Astrocyte of the cerebellum (primary cell): ENCODE results near the gene FGD2.

Source experiments
- DNase-seq: peaks from one replicate; pipeline ENCODE4 v3.0.0-alpha.2; 2011; ENCODE audit warnings: low read depth
- H3K4me3 ChIP-seq: 2 replicates; pipeline ENCODE4 v1.5.1; 2011; ENCODE audit warnings: mild to moderate bottlenecking, low read depth, low read length, moderate library complexity
- CTCF ChIP-seq: IDR thresholded peaks from 2 replicates; pipeline ENCODE4 v1.5.1; 2012; ENCODE audit warnings: low read length, low read depth, moderate library complexity, mild to moderate bottlenecking; ENCODE audit errors: missing control alignments
- in situ Hi-C: cut with HindIII; loops from 2 replicates; pipeline ENCODE4 v1.10.0; 2017; ENCODE audit warnings: low sequenced_read_pairs

Gene FGD2

GRCh38 chr6:37006793-37007339 lies 1.4 kb downstream of the FGD2 start:
- TF ChIP-seq CTCF: no peak
- no peak overlapping the region for H3K4me3 ChIP-seq
- in situ Hi-C loops: no loop called here
- no peak for DNase-seq

- TF ChIP-seq CTCF: no peak
- no peak overlapping the region for H3K4me3 ChIP-seq
- DNase-seq: no peak
- in situ Hi-C loops: no loop called here
These were observed 2.0 kb downstream of the FGD2 start for GRCh38 chr6:37007340-37008043.

GRCh38 chr6:37008484-37009465 lies 3.3 kb downstream of the FGD2 start:
- in situ Hi-C loops: no loop called here
- no peak for DNase-seq
- no peak overlapping the region for H3K4me3 ChIP-seq
- no peak for TF ChIP-seq CTCF

- DNase-seq: no peak
- in situ Hi-C loops: loop anchor here (10.0 kb wide), 1 partner anchor 246 kb away; no protein-coding TSS in a partner anchor
- TF ChIP-seq CTCF: no peak
- H3K4me3 ChIP-seq: no peak overlapping the region
These were observed 5.0 kb downstream of the FGD2 start for GRCh38 chr6:37010402-37010892.

- in situ Hi-C loops: loop anchor here (10.0 kb wide), 1 partner anchor 247 kb away; no protein-coding TSS in a partner anchor
- TF ChIP-seq CTCF: no peak
- DNase-seq: no peak
- no peak overlapping the region for H3K4me3 ChIP-seq
These were observed 6.4 kb downstream of the FGD2 start for GRCh38 chr6:37011656-37012378.
